ENCODE results near the gene FA2H. TPM values are rescaled to one million over a fixed set of nuclear protein-coding genes. Genes with fewer than 3 reads are reported as not detected.
"Not testable (repeated sequence)": the region's sequence is repeated elsewhere in the genome, so short reads cannot be mapped to it uniquely, and the experiment has no call there.

The FA2H gene
- total RNA-seq, 1 donor from 2014 or later, result 11.5 TPM

GRCh38 chr16:74691093-74691855, 83.3 kb downstream of the FA2H start:
- TF ChIP-seq CTCF (conservative IDR thresholded peaks at IDR 0.05; ENCODE audit: low read depth, low read length), result no peak
- no peak for DNase-seq (ENCODE audit: low read depth)
- no peak overlapping the region for H3K4me3 ChIP-seq (ENCODE audit: low read depth, low read length)

- TF ChIP-seq CTCF (conservative IDR thresholded peaks at IDR 0.05; ENCODE audit: low read depth, low read length), result no peak
- H3K4me3 ChIP-seq (ENCODE audit: low read depth, low read length), result no peak overlapping the region
- DNase-seq (ENCODE audit: low read depth), result no peak
Observed at GRCh38 chr16:74682556-74682955, 92.1 kb downstream of the FA2H start.

- no peak for TF ChIP-seq CTCF (conservative IDR thresholded peaks at IDR 0.05; ENCODE audit: low read depth, low read length)
- DNase-seq (ENCODE audit: low read depth), result no peak
- no peak overlapping the region for H3K4me3 ChIP-seq (ENCODE audit: low read depth, low read length)
Observed at GRCh38 chr16:74680681-74681080, 93.9 kb downstream of the FA2H start.

- H3K4me3 ChIP-seq (ENCODE audit: low read depth, low read length), result no peak overlapping the region
- no peak for TF ChIP-seq CTCF (conservative IDR thresholded peaks at IDR 0.05; ENCODE audit: low read depth, low read length)
- DNase-seq (ENCODE audit: low read depth), result no peak
Observed at GRCh38 chr16:74679983-74680382, 94.6 kb downstream of the FA2H start.

- DNase-seq (ENCODE audit: low read depth), result no peak
- no peak for TF ChIP-seq CTCF (conservative IDR thresholded peaks at IDR 0.05; ENCODE audit: low read depth, low read length)
- H3K4me3 ChIP-seq (ENCODE audit: low read depth, low read length), result no peak overlapping the region
Observed at GRCh38 chr16:74677868-74678267, 96.8 kb downstream of the FA2H start.

GRCh38 chr16:74673876-74674275, 100.7 kb downstream of the FA2H start:
- H3K4me3 ChIP-seq (ENCODE audit: low read depth, low read length), result no peak overlapping the region
- no peak for TF ChIP-seq CTCF (conservative IDR thresholded peaks at IDR 0.05; ENCODE audit: low read depth, low read length)
- DNase-seq (ENCODE audit: low read depth), result no peak

GRCh38 chr16:74668877-74669276, 105.7 kb downstream of the FA2H start:
- DNase-seq (ENCODE audit: low read depth); H3K4me3 ChIP-seq (ENCODE audit: low read depth, low read length): not testable (repeated sequence)
